Cardiac muscle cell (in vitro differentiated cells and primary cell): ENCODE data around the gene GBF1. TPM values are rescaled to one million over a fixed set of nuclear protein-coding genes. Genes with fewer than 3 reads are reported as not detected.

ENCODE experiments used
- DNase-seq, 2 donors: peaks; one replicate each; pipeline versions ENCODE4 v3.0.0 to v3.0.0-alpha.2; 2010 to 2017; ENCODE audit warnings: low read depth in 1 of 2, low spot score in 1 of 2
- H3K27ac ChIP-seq: fragments of 200-600 bp; sonication (generic); 2 replicates; pipeline ENCODE4 v1.5.1; 2016
- H3K27me3 ChIP-seq: fragments of 200-600 bp; sonication (generic); 2 replicates; pipeline ENCODE4 v1.6.0; 2016; ENCODE audit warnings: control low read depth
- H3K36me3 ChIP-seq: fragments of 200-600 bp; sonication (generic); 2 replicates; pipeline ENCODE4 v1.5.1; 2016; ENCODE audit warnings: control low read depth
- H3K4me1 ChIP-seq: fragments of 200-600 bp; sonication (generic); 2 replicates; pipeline ENCODE4 v1.8.1; 2017; ENCODE audit warnings: low read depth, mild to moderate bottlenecking, mixed run types
- H3K4me3 ChIP-seq: fragments of 200-600 bp; sonication (generic); 2 replicates; pipeline ENCODE4 v1.5.1; 2016; ENCODE audit warnings: mild to moderate bottlenecking
- H3K9me3 ChIP-seq: fragments of 200-600 bp; sonication (generic); 2 replicates; pipeline ENCODE4 v1.5.1; 2017; ENCODE audit warnings: low read depth, mild to moderate bottlenecking, control low read depth
- polyA plus RNA-seq: library from polyadenylated mRNA; unstranded; fragments of >200 nt; fragmentation: Nextera tagmentation; extraction: Ambion mirVana; gene quantifications from 2 replicates; pipeline ENCODE4 v1.2.1, GENCODE V29; 2016
- total RNA-seq: library from RNA; depleted of rRNA; stranded (reverse); fragments of >200 nt; gene quantifications from 2 replicates; pipeline ENCODE4 v1.2.3, GENCODE V29; 2016
- TF ChIP-seq, protein P1 (sequence below): IDR thresholded peaks from 2 replicates; pipeline ENCODE4 v1.5.1; 2012; ENCODE audit warnings: low read depth, mild to moderate bottlenecking, low read length

The GBF1 gene
- total and polyA plus RNA-seq, 2 experiments from 2014 or later, result 42.1 to 75.6 TPM

DNA sequence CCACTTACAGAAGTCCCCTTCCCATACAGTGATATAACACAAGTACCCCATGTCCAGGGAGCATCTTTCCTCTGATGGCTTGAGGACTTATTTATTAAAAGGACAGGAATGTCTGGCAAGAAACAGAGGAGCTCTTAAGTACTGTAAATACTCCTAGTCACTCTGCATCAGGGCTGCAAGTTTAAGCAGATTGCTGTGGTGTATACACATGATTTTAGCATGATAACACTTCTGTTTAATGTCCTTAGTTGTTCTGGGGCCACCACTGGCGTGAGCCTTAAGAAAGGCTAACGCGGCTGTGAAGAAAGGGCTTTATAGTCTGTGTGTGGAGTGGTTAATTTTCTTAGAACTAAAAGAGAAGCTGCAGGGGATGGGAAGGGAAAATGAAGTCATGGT lies 65.7 kb downstream of the GBF1 start:
- peaks cover 43% of the 10 kb centered on the region for H3K4me1 ChIP-seq
- TF ChIP-seq, protein P1, sequence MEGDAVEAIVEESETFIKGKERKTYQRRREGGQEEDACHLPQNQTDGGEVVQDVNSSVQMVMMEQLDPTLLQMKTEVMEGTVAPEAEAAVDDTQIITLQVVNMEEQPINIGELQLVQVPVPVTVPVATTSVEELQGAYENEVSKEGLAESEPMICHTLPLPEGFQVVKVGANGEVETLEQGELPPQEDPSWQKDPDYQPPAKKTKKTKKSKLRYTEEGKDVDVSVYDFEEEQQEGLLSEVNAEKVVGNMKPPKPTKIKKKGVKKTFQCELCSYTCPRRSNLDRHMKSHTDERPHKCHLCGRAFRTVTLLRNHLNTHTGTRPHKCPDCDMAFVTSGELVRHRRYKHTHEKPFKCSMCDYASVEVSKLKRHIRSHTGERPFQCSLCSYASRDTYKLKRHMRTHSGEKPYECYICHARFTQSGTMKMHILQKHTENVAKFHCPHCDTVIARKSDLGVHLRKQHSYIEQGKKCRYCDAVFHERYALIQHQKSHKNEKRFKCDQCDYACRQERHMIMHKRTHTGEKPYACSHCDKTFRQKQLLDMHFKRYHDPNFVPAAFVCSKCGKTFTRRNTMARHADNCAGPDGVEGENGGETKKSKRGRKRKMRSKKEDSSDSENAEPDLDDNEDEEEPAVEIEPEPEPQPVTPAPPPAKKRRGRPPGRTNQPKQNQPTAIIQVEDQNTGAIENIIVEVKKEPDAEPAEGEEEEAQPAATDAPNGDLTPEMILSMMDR, result no peak
- no peak overlapping the region for H3K4me3 ChIP-seq
- no peaks in the 10 kb centered on the region for H3K9me3 ChIP-seq
- no peaks in the 10 kb centered on the region for H3K36me3 ChIP-seq
- H3K27ac ChIP-seq, result peak overlapping the region; percentile 79
- no peaks in the 10 kb centered on the region for H3K27me3 ChIP-seq
- no peak for DNase-seq

- peak overlapping the region; percentile 90 for H3K27ac ChIP-seq
- DNase-seq, result no peak
- H3K36me3 ChIP-seq, result no peaks in the 10 kb centered on the region
- no peak overlapping the region for H3K4me3 ChIP-seq
- TF ChIP-seq, protein P1, result no peak
- no peaks in the 10 kb centered on the region for H3K9me3 ChIP-seq
- H3K27me3 ChIP-seq, result no peaks in the 10 kb centered on the region
- peaks cover 43% of the 10 kb centered on the region for H3K4me1 ChIP-seq
Observed at GRCh38 chr10:102312683-102313082, 67.4 kb downstream of the GBF1 start.

DNA sequence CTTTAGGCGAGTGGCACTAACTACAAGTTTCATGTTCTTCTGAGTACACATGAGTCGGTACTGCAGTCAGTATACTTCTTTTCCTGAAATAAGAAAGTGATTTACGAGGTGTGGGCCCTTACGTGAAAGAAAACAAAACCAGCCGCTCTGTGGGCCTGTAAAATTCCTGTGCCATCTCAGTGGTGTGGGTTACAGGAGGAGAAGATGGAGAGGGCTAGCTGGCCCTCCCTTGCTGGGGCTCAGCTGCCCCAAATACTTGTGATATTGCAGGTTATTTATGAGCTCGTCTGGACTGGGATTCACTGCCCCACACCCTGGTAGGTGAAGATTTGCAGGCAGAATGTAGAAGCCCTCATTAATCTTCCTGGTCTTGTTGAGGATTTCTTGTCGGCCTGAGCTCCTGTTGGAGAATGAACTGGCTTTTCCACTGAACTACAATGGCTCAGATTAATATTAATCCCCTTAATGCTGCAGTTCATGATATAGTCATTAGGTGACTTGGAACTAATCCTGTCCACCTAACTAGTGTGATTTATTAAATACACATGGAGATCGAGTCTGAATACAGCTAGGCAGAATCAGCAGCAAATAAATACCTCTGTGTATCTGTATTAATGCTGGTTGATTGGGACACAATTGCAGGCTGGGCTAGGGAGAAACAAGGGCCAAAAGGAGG lies 68.0 kb downstream of the GBF1 start:
- TF ChIP-seq, protein P1, result no peak
- Histone ChIP-seq H3K4me3 (no peak overlapping the region), H3K27ac (peak overlapping the region; percentile 90), H3K4me1 (peaks cover 43% of the 10 kb centered on the region), H3K27me3 (no peaks in the 10 kb centered on the region), H3K36me3 (no peaks in the 10 kb centered on the region), H3K9me3 (no peaks in the 10 kb centered on the region)
- peak in 1 of 2 donors; percentile 26 for DNase-seq

DNA sequence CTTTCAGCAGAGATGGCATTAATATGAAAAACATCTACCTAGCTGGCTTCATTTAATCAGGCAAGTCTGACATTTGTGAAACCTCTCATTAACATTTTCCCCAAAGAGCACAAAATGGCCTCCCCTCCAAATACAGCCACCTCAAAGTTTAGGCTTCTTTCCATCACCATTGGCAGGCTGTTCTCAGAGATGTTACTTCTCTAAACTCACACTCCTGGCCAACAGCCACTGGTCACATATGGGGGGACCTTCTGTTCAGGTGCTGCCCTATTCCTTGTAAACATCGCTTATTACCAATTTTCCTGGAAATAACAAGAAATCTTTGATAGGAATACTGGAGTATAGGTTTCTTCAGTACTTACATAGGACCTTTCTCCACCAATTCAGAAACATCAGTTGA lies 69.5 kb downstream of the GBF1 start:
- Histone ChIP-seq H3K27me3 (no peaks in the 10 kb centered on the region), H3K4me1 (peaks cover 36% of the 10 kb centered on the region), H3K27ac (no peak overlapping the region), H3K4me3 (no peak overlapping the region), H3K9me3 (no peaks in the 10 kb centered on the region), H3K36me3 (no peaks in the 10 kb centered on the region)
- DNase-seq, result no peak
- TF ChIP-seq, protein P1, result no peak

GRCh38 chr10:102316421-102316820 lies 71.1 kb downstream of the GBF1 start:
- Histone ChIP-seq H3K27ac (no peak overlapping the region), H3K27me3 (no peaks in the 10 kb centered on the region), H3K4me1 (peaks cover 20% of the 10 kb centered on the region), H3K4me3 (no peak overlapping the region), H3K36me3 (no peaks in the 10 kb centered on the region), H3K9me3 (no peaks in the 10 kb centered on the region)
- TF ChIP-seq, protein P1, result no peak
- DNase-seq, result no peak
